GM21360 (cell line): ENCODE data around the gene DNAAF5.

ENCODE experiments used
- ATAC-seq: cut with Tn5 transposase; IDR thresholded peaks from one replicate; pipeline ENCODE4 v1.9.1; 2021; ENCODE audit warnings: mild to moderate bottlenecking, moderate library complexity; ENCODE audit not compliant: unreplicated experiment

The DNAAF5 gene

DNA sequence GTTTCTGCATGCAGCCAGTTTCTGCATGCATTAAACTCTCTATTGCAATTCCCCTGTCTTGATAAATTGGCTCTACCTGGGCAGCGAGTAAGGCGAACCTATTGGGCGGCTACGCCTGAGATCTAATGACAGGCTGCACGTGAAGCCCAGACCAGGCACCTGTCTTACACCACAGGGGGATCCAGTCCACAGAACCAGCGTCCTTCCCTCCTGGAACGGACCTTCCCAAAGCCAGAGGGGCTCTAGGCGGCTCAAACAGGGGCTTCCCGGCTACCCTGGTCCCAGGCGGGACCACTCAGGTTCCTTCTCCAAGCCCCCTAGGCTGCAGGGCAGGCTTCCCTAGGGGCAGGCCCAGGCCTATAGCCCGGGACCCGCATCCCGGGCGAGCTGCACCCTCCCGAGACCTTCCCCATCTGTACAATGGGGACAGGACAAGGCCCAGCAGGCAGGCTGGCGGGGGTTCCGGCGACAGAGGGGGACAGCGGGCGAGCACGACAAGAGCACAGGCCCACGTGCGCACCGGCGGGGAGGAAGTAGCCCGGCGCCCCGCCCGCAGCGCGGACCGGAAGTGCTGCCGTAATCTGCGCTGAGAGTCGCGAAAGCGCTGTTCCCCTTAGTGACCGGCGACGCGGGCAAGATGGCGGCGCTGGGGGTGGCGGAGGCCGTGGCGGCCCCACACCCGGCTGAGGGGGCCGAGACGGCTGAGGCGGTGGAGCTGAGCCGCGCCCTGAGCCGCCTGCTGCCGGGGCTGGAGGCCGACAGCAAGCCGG, at the start of gene DNAAF5:
Gene DNAAF5, plus strand, starts transcription at position 616 of the 770 bp plus-strand sequence. Its CDS starts 22 bp downstream, at position 638.
- peak; percentile 73 for ATAC-seq

DNA sequence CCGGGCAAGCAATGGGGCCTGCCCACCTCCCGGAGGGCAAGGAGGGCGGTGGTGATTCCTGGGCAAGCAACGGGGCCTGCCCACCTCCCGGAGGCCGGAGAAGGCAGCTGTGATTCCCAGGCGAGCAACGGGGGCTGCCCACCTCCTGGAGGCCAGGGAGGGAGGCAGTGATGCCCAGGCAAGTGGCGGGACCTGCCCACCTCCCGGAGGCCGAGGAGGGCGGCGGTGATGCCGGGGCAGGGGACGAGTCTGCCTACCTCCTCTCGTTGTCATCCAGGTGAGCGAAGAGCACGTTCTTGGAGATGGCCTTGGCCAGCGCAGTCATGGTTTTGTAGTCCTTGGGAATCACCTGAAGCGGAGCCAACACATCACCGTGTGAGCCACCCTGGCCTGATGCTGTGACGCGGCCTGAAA, 49.5 kb upstream of the DNAAF5 start:
- ATAC-seq = no peak

DNA sequence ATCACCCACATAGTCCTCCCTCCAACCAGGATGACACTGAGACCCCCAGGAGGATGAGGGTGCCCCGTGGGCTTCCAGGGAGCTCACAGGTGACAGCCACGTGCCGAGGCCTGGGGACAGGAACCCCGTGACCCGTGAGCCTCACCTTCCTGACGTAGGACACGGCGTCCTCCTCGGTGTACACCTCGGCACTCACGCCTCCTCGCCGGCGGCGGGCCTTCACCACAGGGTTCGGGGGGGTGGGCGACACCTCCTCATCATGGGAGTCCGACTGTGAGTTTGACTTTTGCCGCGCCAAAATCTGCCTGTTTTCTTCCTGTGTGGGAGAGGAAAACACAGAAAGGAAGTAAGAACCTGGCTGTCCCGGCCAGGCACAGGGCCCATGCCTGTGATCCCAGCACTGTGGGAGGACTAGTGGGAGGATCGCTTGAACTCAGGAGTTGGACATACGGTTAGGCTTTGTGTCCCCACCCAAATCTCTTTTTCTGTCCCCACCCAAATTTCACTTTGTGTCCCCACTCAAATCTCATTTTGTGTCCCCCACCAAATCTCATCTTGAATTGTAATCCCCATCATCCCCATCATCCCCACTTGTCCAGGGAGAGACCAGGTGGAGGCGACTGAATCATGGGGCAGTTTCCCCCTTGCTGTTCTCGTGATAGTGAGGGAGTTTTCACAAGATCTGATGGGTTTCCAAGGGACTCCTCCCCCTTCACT, 45.9 kb upstream of the DNAAF5 start:
- no peak for ATAC-seq

DNA sequence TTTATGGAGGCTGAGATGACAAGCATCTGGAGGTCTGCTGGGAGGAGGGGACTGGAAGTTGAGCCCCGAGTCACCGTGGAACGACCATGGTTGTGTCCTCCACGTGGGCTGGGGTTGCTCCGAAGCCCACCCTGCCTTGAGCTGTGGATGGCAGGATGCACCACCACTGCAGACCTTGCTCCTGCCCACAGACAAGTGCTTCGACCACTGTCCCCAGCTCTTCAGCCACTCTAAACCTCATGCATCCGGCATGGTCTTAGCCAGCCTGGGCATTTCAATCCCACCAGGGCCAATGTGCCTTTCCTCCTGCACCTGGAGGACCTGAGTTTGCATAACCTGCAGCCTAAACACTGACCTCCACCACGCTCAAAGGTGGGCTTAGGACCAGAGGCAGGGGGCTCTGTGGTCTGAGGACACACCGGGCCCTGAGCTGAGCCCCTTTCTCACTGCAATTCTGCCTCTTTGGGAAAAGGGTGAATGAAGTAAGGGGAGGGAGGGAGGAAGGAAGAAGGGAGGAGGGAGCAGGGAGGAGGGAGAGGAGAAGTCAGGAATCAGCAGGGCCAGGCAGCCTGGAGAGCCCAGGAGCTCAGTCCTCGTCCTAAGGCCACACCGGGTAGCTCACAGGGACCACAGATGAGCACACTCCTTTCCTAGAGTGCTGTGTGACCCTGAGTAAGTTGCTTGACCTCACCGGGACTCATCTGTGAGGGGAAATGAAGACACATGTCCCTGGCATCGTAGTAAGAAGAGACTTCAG, 44.8 kb upstream of the DNAAF5 start:
- ATAC-seq = no peak

DNA sequence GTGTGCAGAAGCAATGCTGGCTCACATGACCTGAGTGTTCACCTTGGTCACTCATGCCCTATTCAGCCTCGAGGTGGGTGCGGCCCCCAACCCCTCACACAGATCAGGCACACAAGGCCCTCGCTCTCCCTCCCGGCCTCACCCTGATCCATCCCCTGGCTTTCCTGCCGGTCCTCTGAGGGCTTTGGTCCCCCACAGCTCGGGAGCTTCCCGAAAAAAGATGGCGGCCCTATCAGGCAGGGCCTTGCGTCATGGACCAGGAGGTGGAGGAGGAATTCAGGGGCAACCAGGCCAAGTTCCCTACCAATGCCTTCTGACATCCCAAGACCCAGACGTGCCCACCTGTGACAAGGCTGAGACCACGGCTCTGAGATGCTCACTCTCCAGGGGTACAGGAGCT, 43.7 kb upstream of the DNAAF5 start:
- ATAC-seq = no peak

DNA sequence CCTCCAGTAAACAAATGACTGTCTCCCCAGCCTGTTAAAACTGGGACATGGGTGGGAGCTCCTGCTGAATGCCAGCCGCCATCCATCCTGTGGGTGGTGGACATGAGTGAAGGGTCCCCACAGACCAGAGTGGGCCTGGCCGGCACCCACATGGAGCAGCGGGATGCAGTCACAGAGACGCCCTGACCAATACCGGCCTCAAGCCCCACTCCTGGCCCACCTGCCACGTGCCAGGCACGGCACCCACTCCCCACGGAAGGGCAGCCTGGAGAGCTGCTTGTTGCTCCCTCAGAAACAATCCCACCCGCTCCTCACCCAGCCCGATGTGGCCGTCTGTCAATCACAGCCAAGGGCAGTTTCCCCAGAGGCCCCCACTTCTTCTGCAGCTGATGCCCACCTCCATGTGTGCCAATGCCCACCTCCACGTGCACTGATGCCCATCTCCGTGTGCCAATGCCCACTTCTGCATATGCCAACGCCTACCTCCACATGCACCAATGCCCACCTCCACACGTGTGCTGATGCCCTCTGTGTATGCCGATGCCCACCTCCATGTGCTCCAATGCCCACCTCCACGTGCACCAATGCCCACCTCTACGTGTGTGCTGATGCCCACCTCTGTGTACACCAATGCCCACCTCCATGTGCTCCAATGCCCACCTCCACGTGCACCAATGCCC, 42.8 kb upstream of the DNAAF5 start:
- no peak for ATAC-seq

DNA sequence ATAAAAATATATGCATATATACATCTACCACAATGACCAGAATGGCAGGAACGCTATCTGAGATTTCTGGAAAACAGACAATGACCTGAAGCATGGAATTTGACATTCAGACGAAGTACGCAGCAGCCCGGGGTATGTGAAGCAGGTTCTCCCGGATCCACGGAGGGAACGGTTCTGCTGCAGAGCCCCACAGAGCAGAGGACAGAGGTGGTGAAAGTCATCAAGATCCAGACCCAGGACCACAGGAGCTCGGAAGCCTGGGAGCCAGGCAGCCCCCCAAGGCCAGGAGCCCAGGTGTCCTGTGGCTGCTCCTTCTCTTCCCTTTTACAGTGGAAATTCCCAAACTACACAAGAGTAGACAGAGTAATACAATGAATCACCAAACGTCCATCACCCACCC, 42.1 kb upstream of the DNAAF5 start:
- no peak for ATAC-seq

DNA sequence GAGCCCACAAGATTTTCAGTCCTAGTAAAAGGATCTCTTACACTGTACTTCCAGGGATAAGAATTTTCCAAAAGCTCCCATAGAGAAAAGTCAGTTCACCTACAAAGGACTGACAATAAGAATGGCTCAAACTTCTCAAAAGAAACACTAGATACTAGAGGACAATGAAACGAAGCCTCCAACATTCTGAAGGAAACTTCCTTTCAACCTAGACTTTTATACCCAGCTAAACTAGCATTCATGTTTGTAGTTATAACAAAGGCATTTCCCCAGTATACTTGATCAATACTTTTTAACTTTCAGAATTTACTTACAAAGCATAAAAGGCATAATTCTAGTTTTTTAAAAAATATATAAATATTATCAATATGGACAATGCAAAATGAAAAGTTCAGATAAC, 41.0 kb upstream of the DNAAF5 start:
- no peak for ATAC-seq

DNA sequence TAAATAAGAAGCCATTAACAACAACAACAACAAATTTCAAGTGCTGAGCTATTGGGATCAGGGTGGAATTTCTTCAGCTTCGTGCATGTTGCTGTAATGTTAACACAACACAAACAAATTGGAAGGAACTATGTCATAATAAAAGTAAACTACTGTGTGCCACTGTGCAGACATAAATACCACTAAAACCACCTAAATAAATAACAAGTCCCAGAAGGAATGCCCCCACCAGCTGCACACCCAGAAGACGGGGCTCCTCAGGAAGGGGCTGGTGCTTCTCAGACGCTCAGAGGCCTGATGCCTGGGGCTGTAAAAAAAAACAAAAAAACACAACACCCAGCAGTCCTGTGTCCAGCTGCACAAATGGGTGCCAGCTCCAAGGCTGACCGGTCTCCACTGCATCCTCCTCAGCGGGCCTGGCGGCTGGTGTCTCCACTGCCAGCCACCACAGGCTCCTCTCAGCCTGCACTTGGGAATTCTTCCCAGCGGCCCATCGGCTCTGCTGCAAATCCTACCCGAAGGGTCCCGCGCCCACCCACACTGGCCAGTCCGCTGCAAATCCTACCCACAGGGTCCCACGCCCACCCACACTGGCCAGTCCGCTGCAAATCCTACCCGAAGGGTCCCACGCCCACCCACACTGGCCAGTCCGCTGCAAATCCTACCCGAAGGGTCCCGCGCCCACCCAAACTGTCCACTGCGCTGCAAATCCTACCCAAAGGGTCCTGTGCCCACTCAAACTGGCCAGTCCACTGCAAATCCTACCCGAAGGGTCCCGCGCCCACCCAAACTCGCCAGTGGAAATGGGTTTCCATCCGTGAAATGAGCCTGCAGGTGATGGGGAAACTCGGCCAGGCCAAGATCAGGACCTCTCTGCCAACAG, 35.8 kb upstream of the DNAAF5 start:
- ATAC-seq = no peak

DNA sequence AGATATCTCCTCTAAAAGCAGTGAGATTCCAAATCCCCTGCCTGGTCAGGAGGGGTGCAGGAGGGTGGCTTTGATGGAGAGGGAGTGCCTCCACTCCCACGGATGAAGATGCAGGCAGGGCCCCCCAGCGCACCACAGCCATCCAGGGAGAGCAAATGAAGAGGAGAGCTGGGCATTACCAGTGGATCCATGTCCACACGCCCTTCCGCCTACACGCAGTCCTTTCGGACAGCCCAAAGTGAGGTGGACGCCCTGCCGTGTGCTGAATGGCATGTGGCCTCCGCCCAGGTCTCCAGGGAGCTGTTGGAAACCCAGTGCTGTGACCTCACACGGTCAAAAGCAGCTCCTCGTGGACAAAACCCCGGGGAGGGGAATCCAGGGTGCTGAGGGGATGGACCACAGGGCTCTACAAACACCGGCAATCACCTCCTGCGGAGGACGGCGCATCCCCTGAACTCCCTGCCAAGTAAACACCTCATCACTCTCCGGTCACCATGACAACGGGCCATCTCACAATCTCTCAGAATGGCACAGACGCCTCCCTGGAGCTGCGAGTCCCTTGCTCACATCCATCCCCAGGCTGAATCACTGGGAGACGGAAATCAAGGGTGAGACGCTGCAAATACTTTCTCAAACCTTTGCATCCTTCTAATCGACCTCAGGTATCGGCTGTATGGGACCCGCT, 35.0 kb upstream of the DNAAF5 start:
- no peak for ATAC-seq

DNA sequence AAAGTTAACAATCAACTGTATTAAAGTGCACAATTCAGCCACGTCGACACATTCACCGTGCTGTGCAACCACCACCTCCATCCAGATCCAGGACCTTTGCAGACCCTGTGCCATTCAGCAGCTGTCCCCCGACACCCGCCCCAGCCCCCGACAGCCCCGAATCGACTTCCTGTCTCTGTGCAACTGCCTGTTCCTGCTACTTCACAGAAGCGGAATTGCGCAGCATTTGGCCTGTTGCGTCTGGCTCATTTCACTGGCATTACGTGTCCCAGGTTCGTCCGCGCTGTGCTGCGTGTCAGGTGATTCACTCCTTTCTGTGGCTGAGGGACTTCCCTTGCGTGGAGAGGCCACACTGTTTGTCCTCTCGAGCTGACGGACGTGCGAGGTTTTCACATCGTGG, 33.2 kb upstream of the DNAAF5 start:
- ATAC-seq = no peak

DNA sequence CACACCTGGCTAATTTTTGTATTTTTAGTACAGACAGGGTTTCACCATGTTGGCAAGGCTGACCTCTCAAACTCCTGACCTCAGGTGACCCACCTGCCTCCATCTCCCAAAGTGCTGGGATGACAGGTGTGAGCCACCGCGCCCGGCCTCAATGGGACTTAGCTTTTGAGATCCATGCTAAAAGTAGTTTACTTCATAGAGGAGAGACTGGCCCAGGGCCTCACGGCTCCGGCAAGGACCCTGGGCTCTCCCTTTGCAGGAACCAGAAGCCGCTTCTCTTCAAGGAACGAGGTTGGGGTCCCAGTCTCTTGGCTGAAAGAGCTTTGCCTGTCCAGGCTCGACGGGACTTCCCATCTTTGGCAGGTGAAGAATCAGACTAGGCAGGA, 30.1 kb upstream of the DNAAF5 start:
- ATAC-seq = no peak

DNA sequence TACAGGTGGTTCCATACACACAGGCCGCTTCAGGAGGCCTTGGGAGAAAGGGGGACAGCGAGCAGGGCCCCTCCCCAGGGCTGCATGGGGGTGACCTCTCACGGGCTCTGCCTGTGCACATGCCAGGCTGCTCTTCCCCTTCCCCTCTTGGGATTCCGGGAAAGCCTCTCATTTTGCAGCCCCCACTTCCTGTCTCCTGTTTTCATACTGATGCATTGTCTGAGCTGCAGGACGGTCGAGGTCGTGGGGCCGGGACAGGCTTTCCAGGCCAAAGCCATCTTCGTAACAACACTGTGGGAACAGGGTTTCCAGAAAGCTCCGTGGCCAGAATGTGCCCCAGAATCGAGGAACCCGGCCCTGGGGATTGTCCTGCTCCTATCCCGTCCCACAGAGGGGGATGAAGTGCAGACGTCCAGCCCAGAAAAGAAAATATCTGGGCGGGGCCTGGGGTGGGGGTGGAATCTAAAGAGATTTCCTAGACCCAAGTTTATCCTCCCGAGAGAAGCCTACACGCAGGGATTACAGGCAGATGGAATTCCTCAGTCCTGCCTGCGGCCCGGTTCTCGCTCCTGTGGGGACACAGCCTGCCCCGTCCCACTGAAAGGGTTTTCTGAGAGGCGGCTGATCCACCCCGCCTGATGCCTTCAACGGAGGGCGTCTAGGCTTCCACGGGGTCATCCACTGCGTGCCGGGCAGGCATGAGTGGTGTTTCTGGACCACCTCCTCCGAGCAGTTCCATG, 29.5 kb upstream of the DNAAF5 start:
- ATAC-seq = no peak

DNA sequence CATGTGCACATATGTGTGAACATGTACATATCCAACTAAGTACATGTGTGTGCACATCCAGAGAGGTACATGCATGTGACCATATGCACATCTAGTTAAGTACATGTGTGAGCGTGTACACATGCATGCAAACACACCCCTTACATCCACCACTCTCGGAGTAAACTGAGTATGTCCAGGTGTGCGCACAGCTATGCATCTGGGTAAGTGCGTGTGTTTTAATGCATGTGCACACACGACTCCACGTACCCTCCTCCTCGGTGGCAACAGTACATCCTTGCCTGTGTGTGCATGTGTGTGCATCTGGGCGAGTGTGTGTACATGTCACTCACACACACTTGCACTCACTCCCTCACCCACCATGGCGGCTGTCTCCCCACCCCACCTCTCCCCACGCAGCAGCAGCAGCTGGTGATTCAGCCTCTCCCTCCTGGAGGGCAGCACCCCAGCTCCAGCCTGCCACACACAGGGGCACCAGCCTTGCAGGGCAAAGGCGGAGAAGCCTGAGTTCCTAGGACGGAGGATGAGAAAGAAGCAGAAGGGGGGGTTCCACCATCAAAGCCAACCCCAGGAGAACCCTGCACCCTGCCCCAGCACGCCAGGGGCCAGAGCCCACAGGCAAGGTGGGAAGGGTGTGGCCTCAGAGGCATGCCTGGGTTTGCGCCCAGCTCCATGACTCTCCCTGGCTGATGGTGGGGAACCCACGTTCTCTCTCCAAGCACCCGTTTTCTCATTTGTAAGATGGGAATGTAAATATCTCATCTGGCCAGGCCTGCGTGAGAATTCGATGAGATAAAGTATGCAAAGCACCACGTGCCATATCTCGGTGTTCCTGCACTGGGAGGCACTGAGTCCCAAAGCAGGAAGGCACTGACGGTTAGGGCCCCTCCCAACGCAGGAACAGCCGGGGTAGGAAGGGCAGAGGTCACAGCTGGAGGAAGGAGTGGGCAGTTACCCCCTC, 27.7 kb upstream of the DNAAF5 start:
- no peak for ATAC-seq

DNA sequence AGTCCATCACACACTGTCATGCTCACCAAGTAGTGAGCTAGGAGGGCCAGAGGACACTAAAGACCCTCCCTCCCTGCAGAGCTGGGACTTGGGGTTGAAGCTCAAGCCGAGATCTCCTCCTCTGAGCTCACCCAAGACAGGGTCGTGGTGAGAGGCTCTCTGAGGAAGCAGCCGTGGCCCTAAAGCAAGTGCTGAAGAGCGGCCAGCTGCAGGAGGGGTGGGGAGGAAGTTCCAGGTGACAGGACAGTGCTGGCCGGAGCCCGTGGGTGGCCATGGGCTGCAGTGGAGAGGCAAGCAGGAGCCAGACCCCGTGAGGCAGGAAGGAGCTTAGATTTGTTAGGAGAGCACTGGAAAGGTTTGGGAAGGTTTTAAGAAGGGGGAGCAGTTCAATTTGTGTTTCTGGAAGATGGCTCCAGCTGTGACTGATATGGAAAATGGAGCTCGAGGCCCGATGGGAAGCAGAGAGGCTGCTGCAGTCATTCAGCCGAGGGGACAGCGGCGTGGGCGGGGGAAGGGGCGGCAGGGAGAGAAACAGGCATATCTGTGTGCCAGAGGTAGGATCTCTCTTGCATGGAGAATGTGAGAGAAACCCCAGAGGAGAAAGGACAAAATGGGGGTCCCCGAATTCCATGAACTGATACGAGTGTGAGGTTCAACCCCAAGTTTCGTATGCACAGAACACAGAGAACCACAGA, 26.9 kb upstream of the DNAAF5 start:
- no peak for ATAC-seq

DNA sequence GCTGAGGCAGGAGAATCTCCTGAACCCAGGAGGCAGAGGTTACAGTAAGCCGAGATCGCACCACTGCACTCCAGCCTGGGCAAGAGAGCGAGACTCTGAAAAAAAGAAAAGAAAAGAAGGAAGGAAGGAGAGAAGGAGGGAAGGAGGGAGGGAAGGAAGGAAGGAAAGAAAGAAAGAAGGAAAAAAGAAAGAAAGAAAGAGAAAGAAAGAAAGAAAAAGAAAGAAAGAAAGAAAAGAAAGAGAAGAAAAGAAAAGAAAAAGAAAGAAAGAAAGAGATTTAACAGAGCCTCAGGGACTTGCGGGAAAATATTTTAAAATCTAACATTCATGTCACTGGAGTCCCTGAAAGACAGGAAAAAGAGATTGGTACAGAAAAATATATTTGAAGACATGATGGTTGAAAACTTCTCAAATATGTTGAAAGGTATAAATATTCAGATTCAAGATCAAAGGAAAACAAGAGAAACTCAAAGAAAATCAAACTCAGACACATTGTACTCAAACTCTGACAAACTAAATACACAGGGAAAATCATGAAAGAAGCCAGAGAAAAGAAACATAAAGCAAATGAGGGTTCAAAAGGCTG, 25.3 kb upstream of the DNAAF5 start:
- ATAC-seq = no peak

DNA sequence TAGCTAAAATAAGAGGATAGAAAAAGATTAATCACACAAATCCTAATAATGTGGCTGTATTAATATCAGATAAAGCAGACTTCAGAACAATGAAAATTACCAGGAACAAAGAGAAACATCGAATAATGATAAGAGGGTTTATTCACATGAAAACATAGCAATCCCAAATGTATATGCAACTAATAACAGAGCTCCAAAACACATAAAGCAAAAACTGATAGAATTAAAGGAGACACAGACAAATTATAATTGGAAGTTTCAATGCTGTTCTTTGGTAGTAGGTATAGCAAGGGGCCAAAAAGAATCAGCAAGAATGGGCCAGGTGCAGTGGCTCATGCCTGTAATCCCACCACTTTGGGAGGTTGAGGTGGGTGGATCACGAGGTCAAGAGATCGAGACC, 23.4 kb upstream of the DNAAF5 start:
- ATAC-seq = no peak
